SK-N-SH treated with all-trans-retinoic acid at 6 μM for 48 hours (cell line): ENCODE measurements around the gene CAMK4.

Experiments
- ATAC-seq: fragments of 200-7000 bp; cut with Tn5 transposase; 3 replicates; pipeline ENCODE4 v1.9.1; 2020; ENCODE audit warnings: mild to moderate bottlenecking, moderate library complexity
- ARNTL ChIP-seq: fragments of 450-650 bp; formaldehyde crosslinking; IDR thresholded peaks from 2 replicates; pipeline ENCODE4 v1.5.0; 2020; ENCODE audit warnings: low read depth, mild to moderate bottlenecking, moderate library complexity, borderline replicate concordance
- BACH2 ChIP-seq: fragments of 250-450 bp; sonication (Bioruptor Pico); IDR thresholded peaks from 2 replicates; pipeline ENCODE4 v1.9.0; 2021; ENCODE audit warnings: mild to moderate bottlenecking, borderline replicate concordance
- CREB5 ChIP-seq: fragments of 250-450 bp; sonication (Bioruptor Pico); IDR thresholded peaks from 2 replicates; pipeline ENCODE4 v1.5.1; 2020; ENCODE audit warnings: low read depth, mild to moderate bottlenecking, moderate library complexity
- CSDC2 ChIP-seq: fragments of 250-450 bp; sonication (Bioruptor Pico); IDR thresholded peaks from 2 replicates; pipeline ENCODE4 v1.5.0; 2020; ENCODE audit warnings: mild to moderate bottlenecking, moderate library complexity
- CSRNP3 ChIP-seq: fragments of 250-450 bp; sonication (Bioruptor Pico); IDR thresholded peaks from 2 replicates; pipeline ENCODE4 v1.5.1; 2021; ENCODE audit warnings: mild to moderate bottlenecking, moderate library complexity
- ESRRG ChIP-seq: fragments of 250-450 bp; sonication (Bioruptor Pico); IDR thresholded peaks from 2 replicates; pipeline ENCODE4 v1.6.1; 2021; ENCODE audit warnings: mild to moderate bottlenecking
- GLIS3 ChIP-seq: fragments of 250-450 bp; sonication (Bioruptor Pico); IDR thresholded peaks from 2 replicates; pipeline ENCODE4 v1.5.0; 2020; ENCODE audit warnings: mild to moderate bottlenecking, moderate library complexity
- ISL1 ChIP-seq: fragments of 250-450 bp; sonication (Bioruptor Pico); IDR thresholded peaks from 2 replicates; pipeline ENCODE4 v2.1.2; 2022; ENCODE audit warnings: mild to moderate bottlenecking, moderate library complexity
- OSR1 ChIP-seq: fragments of 250-450 bp; sonication (Bioruptor Pico); IDR thresholded peaks from 2 replicates; pipeline ENCODE4 v1.8.0; 2022; ENCODE audit warnings: moderate library complexity, mild to moderate bottlenecking, inconsistent platforms
- PATZ1 ChIP-seq: fragments of 250-450 bp; sonication (Bioruptor Pico); IDR thresholded peaks from 2 replicates; pipeline ENCODE4 v1.8.0; 2020; ENCODE audit warnings: mild to moderate bottlenecking, moderate library complexity, borderline replicate concordance
- POU6F1 ChIP-seq: fragments of 250-450 bp; sonication (Bioruptor Pico); IDR thresholded peaks from 2 replicates; pipeline ENCODE4 v1.8.0; 2021; ENCODE audit warnings: low read depth, mild to moderate bottlenecking, moderate library complexity, borderline replicate concordance
- PPARA ChIP-seq: fragments of 250-450 bp; sonication (Bioruptor Pico); IDR thresholded peaks from 2 replicates; pipeline ENCODE4 v1.5.0; 2020; ENCODE audit warnings: mild to moderate bottlenecking, borderline replicate concordance
- RARB ChIP-seq: fragments of 250-450 bp; sonication (Bioruptor Pico); IDR thresholded peaks from 2 replicates; pipeline ENCODE4 v1.8.0; 2021; ENCODE audit warnings: mild to moderate bottlenecking, moderate library complexity
- SNAI2 ChIP-seq: fragments of 250-450 bp; sonication (Bioruptor Pico); IDR thresholded peaks from 2 replicates; pipeline ENCODE4 v1.5.0; 2020; ENCODE audit warnings: mild to moderate bottlenecking, moderate library complexity
- TCF4 ChIP-seq: fragments of 250-450 bp; sonication (Bioruptor Pico); IDR thresholded peaks from 2 replicates; pipeline ENCODE4 v1.8.0; 2021; ENCODE audit warnings: mild to moderate bottlenecking, moderate library complexity, borderline replicate concordance
- TOX ChIP-seq: fragments of 250-450 bp; sonication (Bioruptor Pico); IDR thresholded peaks from 2 replicates; pipeline ENCODE4 v1.8.0; 2021; ENCODE audit warnings: mild to moderate bottlenecking, moderate library complexity, borderline replicate concordance
- TSHZ2 ChIP-seq: fragments of 250-450 bp; sonication (Bioruptor Pico); IDR thresholded peaks from 2 replicates; pipeline ENCODE4 v1.5.0; 2020; ENCODE audit warnings: mild to moderate bottlenecking, moderate library complexity
- ZC3H10 ChIP-seq: fragments of 250-450 bp; sonication (Bioruptor Pico); IDR thresholded peaks from 2 replicates; pipeline ENCODE4 v1.5.1; 2021; ENCODE audit warnings: mild to moderate bottlenecking, moderate library complexity
- ZFP3 ChIP-seq: fragments of 250-450 bp; sonication (Bioruptor Pico); IDR thresholded peaks from 2 replicates; pipeline ENCODE4 v1.5.0; 2020; ENCODE audit warnings: mild to moderate bottlenecking, moderate library complexity
- ZFP30 ChIP-seq: fragments of 450-650 bp; formaldehyde crosslinking; IDR thresholded peaks from 2 replicates; pipeline ENCODE4 v1.5.0; 2022; ENCODE audit warnings: mild to moderate bottlenecking, moderate library complexity
- ZNF565 ChIP-seq: fragments of 450-650 bp; formaldehyde crosslinking; conservative IDR thresholded peaks from 2 replicates; pipeline ENCODE4 v1.5.0; 2020; ENCODE audit warnings: low read depth, mild to moderate bottlenecking, moderate library complexity
- ZNF70 ChIP-seq: fragments of 450-650 bp; formaldehyde crosslinking; IDR thresholded peaks from 2 replicates; pipeline ENCODE4 v1.5.0; 2020; ENCODE audit warnings: mild to moderate bottlenecking, moderate library complexity
- ZNF8 ChIP-seq: fragments of 450-650 bp; formaldehyde crosslinking; IDR thresholded peaks from 2 replicates; pipeline ENCODE4 v1.5.0; 2020; ENCODE audit warnings: mild to moderate bottlenecking, moderate library complexity

The CAMK4 gene

GRCh38 chr5:111241696-111242095, 17.5 kb downstream of the CAMK4 start:
- no peak for TF ChIP-seq OSR1 (CRISPR knock-in tag)
- TF ChIP-seq ZNF8 (CRISPR knock-in tag) = no peak
- no peak for TF ChIP-seq GLIS3 (CRISPR knock-in tag)
- no peak for TF ChIP-seq ZNF70 (CRISPR knock-in tag)
- TF ChIP-seq PATZ1 = no peak
- no peak for TF ChIP-seq ZNF565 (CRISPR knock-in tag)
- no peak for TF ChIP-seq SNAI2 (CRISPR knock-in tag)
- TF ChIP-seq RARB (CRISPR knock-in tag) = no peak
- TF ChIP-seq POU6F1 = no peak
- no peak for TF ChIP-seq ESRRG (CRISPR knock-in tag)
- no peak for TF ChIP-seq ZC3H10 (CRISPR knock-in tag)
- TF ChIP-seq ARNTL (CRISPR knock-in tag) = no peak
- no peak for TF ChIP-seq BACH2 (CRISPR knock-in tag)
- TF ChIP-seq ZFP3 (CRISPR knock-in tag) = no peak
- TF ChIP-seq ZFP30 (CRISPR knock-in tag) = no peak
- TF ChIP-seq TOX (CRISPR knock-in tag) = no peak
- TF ChIP-seq CREB5 (CRISPR knock-in tag) = no peak
- TF ChIP-seq CSRNP3 (CRISPR knock-in tag) = no peak
- no peak for ATAC-seq

GRCh38 chr5:111242606-111243005, 18.4 kb downstream of the CAMK4 start:
- no peak for ATAC-seq
- TF ChIP-seq ZNF565 (CRISPR knock-in tag) = no peak
- TF ChIP-seq SNAI2 (CRISPR knock-in tag) = no peak
- no peak for TF ChIP-seq ISL1 (CRISPR knock-in tag)
- no peak for TF ChIP-seq GLIS3 (CRISPR knock-in tag)
- TF ChIP-seq OSR1 (CRISPR knock-in tag) = no peak

GRCh38 chr5:111243318-111243717, 19.1 kb downstream of the CAMK4 start:
- ATAC-seq = no peak
- TF ChIP-seq TSHZ2 (CRISPR knock-in tag) = no peak
- no peak for TF ChIP-seq POU6F1
- no peak for TF ChIP-seq TCF4 (CRISPR knock-in tag)
- no peak for TF ChIP-seq ZFP3 (CRISPR knock-in tag)
- no peak for TF ChIP-seq ESRRG (CRISPR knock-in tag)
- no peak for TF ChIP-seq RARB (CRISPR knock-in tag)
- TF ChIP-seq PPARA (CRISPR knock-in tag) = no peak
- TF ChIP-seq ZFP30 (CRISPR knock-in tag) = no peak
- no peak for TF ChIP-seq TOX (CRISPR knock-in tag)
- no peak for TF ChIP-seq CSDC2 (CRISPR knock-in tag)
- no peak for TF ChIP-seq ISL1 (CRISPR knock-in tag)
- TF ChIP-seq PATZ1 = no peak
- no peak for TF ChIP-seq ZNF70 (CRISPR knock-in tag)
- TF ChIP-seq CREB5 (CRISPR knock-in tag) = no peak
- no peak for TF ChIP-seq ARNTL (CRISPR knock-in tag)
- TF ChIP-seq, all 23 proteins: peak for 0
